IMR-90 (cell line): ENCODE measurements around the gene TBCD. TPM values are rescaled to one million over a fixed set of nuclear protein-coding genes. Genes with fewer than 3 reads are reported as not detected.

Experiments used
- ATAC-seq: fragments of 200-7000 bp; cut with Tn5 transposase; 2 replicates; pipeline ENCODE4 v1.9.1; 2020; ENCODE audit warnings: low read depth, mild to moderate bottlenecking, moderate library complexity
- BruUV-seq: library from RNA; stranded (reverse); fragments of 400-500 nt; replicated peaks from 2 replicates; lab custom pipeline; 2021; lab: Mats Ljungman, UMichigan
- CTCF ChIA-PET: fragments of 300-600 bp; formaldehyde crosslinking; extraction: SDS; loops from one replicate; lab custom pipeline; 2021; ENCODE audit warnings: antibody characterized with exemption; lab: Yijun Ruan, JAX
- POLR2A ChIA-PET: fragments of 300-600 bp; sonication (Branson Sonifier 250); formaldehyde crosslinking; loops from one replicate; lab custom pipeline; 2022; ENCODE audit warnings: antibody characterized with exemption; ENCODE audit not compliant: unreplicated experiment; lab: Charles Lee
- DNase-seq: peaks from one replicate; pipeline ENCODE4 v3.0.0; 2013
- H2AFZ ChIP-seq: replicated peaks from 2 replicates; pipeline ENCODE3; 2013; ENCODE audit warnings: low read length, mild to moderate bottlenecking; ENCODE audit not compliant: poor library complexity
- H2AK5ac ChIP-seq: 2 replicates; pipeline ENCODE4 v1.6.1; 2013; ENCODE audit warnings: low read depth, low read length, inconsistent platforms
- H2AK9ac ChIP-seq: replicated peaks from 2 replicates; pipeline ENCODE3; 2013; ENCODE audit warnings: mild to moderate bottlenecking, low read depth, low read length, moderate library complexity; ENCODE audit not compliant: poor library complexity
- H2BK120ac ChIP-seq: 2 replicates; pipeline ENCODE4 v1.6.1; 2013; ENCODE audit warnings: low read depth, low read length, inconsistent platforms
- H2BK15ac ChIP-seq: 3 replicates; pipeline ENCODE4 v1.6.1; 2013; ENCODE audit warnings: low read depth, low read length, inconsistent platforms
- H2BK20ac ChIP-seq: 2 replicates; pipeline ENCODE4 v1.6.1; 2013; ENCODE audit warnings: low read depth, mild to moderate bottlenecking, inconsistent platforms, low read length, moderate library complexity
- H2BK5ac ChIP-seq: 2 replicates; pipeline ENCODE4 v1.6.1; 2013; ENCODE audit warnings: mild to moderate bottlenecking, low read depth, low read length, inconsistent platforms; ENCODE audit not compliant: poor library complexity, severe bottlenecking
- H3K14ac ChIP-seq: replicated peaks from 2 replicates; pipeline ENCODE4 v1.6.1; 2013; ENCODE audit warnings: low read depth, low read length, inconsistent platforms
- H3K18ac ChIP-seq: 2 replicates; pipeline ENCODE4 v1.6.1; 2013; ENCODE audit warnings: low read depth, low read length, control low read depth
- H3K23ac ChIP-seq: 2 replicates; pipeline ENCODE4 v1.6.1; 2013; ENCODE audit warnings: low read depth, low read length, inconsistent platforms
- H3K27ac ChIP-seq: 2 replicates; pipeline ENCODE4 v1.5.1; 2013; ENCODE audit warnings: mild to moderate bottlenecking, control low read depth, low read length; ENCODE audit not compliant: insufficient read depth
- H3K27me3 ChIP-seq: 2 replicates; pipeline ENCODE4 v1.6.1; 2013; ENCODE audit warnings: low read length; ENCODE audit not compliant: control insufficient read depth, insufficient read depth
- H3K36me3 ChIP-seq: 2 replicates; pipeline ENCODE4 v1.6.1; 2013; ENCODE audit warnings: low read length, mixed read lengths; ENCODE audit not compliant: control insufficient read depth, insufficient read depth
- H3K4ac ChIP-seq: 2 replicates; pipeline ENCODE4 v1.6.1; 2013; ENCODE audit warnings: low read depth, low read length, inconsistent platforms
- H3K4me1 ChIP-seq: 2 replicates; pipeline ENCODE4 v1.6.1; 2013; ENCODE audit warnings: low read length, mixed read lengths; ENCODE audit not compliant: control insufficient read depth, insufficient read depth
- H3K4me2 ChIP-seq: 2 replicates; pipeline ENCODE4 v1.6.1; 2013; ENCODE audit warnings: low read depth, mild to moderate bottlenecking, control low read depth, low read length, moderate library complexity
- H3K4me3 ChIP-seq: 2 replicates; pipeline ENCODE4 v1.5.1; 2013; ENCODE audit warnings: low read depth, mild to moderate bottlenecking, control low read depth, low read length, moderate library complexity; ENCODE audit not compliant: insufficient read depth
- H3K56ac ChIP-seq: 2 replicates; pipeline ENCODE4 v1.6.1; 2013; ENCODE audit warnings: low read length, inconsistent platforms; ENCODE audit not compliant: insufficient read depth; ENCODE audit errors: extremely low read depth
- H3K79me1 ChIP-seq, 2 experiments: 2 replicates each; pipeline ENCODE4 v1.6.1; 2013; ENCODE audit warnings: low read length in 2 of 2, inconsistent platforms in 1 of 2, low read depth in 1 of 2
- H3K9ac ChIP-seq: 2 replicates; pipeline ENCODE4 v1.6.1; 2013; ENCODE audit warnings: low read depth, low read length, control low read depth
- H3K9me1 ChIP-seq: 2 replicates; pipeline ENCODE4 v1.6.1; 2013; ENCODE audit warnings: low read length, inconsistent platforms; ENCODE audit not compliant: insufficient read depth
- H3K9me3 ChIP-seq: 2 replicates; pipeline ENCODE4 v1.6.1; 2013; ENCODE audit warnings: low read length; ENCODE audit not compliant: control insufficient read depth, insufficient read depth
- H4K20me1 ChIP-seq: 2 replicates; pipeline ENCODE4 v1.6.1; 2013; ENCODE audit warnings: low read length, inconsistent platforms; ENCODE audit not compliant: insufficient read depth
- H4K5ac ChIP-seq: 2 replicates; pipeline ENCODE4 v1.6.1; 2013; ENCODE audit warnings: mild to moderate bottlenecking, low read depth, low read length, control low read depth
- H4K8ac ChIP-seq, 2 experiments: 2 replicates each; pipeline ENCODE4 v1.6.1; 2013; ENCODE audit warnings: low read depth in 2 of 2, low read length in 2 of 2, control low read depth in 1 of 2, inconsistent platforms in 1 of 2
- H4K91ac ChIP-seq: 2 replicates; pipeline ENCODE4 v1.6.1; 2013; ENCODE audit warnings: low read depth, low read length, inconsistent platforms; ENCODE audit not compliant: insufficient read depth
- BHLHE40 ChIP-seq: fragments of 150-350 bp; IDR thresholded peaks from 2 replicates; pipeline ENCODE4 v1.6.1; 2016; ENCODE audit warnings: mild to moderate bottlenecking, low read depth, low read length
- CHD1 ChIP-seq: IDR thresholded peaks from 2 replicates; pipeline ENCODE4 v1.6.1; 2012; ENCODE audit warnings: low read depth, low read length, improper control_type of control experiment
- MAFK ChIP-seq: IDR thresholded peaks from 2 replicates; pipeline ENCODE4 v1.6.1; 2012; ENCODE audit warnings: low read depth, low read length, improper control_type of control experiment
- MAZ ChIP-seq: IDR thresholded peaks from 2 replicates; pipeline ENCODE4 v1.6.1; 2012; ENCODE audit warnings: low read depth, mild to moderate bottlenecking, low read length, improper control_type of control experiment, moderate library complexity, borderline replicate concordance
- MXI1 ChIP-seq: IDR thresholded peaks from 2 replicates; pipeline ENCODE4 v1.6.1; 2012; ENCODE audit warnings: low read depth, mild to moderate bottlenecking, low read length, moderate library complexity, borderline replicate concordance
- NFE2L2 ChIP-seq: fragments of 150-350 bp; IDR thresholded peaks from 2 replicates; pipeline ENCODE4 v1.6.1; 2016; ENCODE audit warnings: low read depth, mild to moderate bottlenecking, low read length
- POLR2A ChIP-seq: IDR thresholded peaks from 2 replicates; pipeline ENCODE4 v1.6.1; 2012; ENCODE audit warnings: mild to moderate bottlenecking, low read depth, low read length
- RAD21 ChIP-seq: IDR thresholded peaks from 2 replicates; pipeline ENCODE4 v1.6.1; 2012; ENCODE audit warnings: low read length, improper control_type of control experiment
- RCOR1 ChIP-seq: IDR thresholded peaks from 2 replicates; pipeline ENCODE4 v1.6.1; 2012; ENCODE audit warnings: mild to moderate bottlenecking, low read length, improper control_type of control experiment; ENCODE audit not compliant: insufficient replicate concordance
- RFX5 ChIP-seq: IDR thresholded peaks from 2 replicates; pipeline ENCODE4 v1.8.0; 2012; ENCODE audit warnings: low read depth, mild to moderate bottlenecking, low read length, moderate library complexity
- SMC3 ChIP-seq: fragments of 150-350 bp; IDR thresholded peaks from 2 replicates; pipeline ENCODE4 v1.6.1; 2016; ENCODE audit warnings: low read depth, mild to moderate bottlenecking, antibody characterized with exemption, low read length, moderate library complexity
- USF2 ChIP-seq: fragments of 150-350 bp; IDR thresholded peaks from 2 replicates; pipeline ENCODE4 v1.6.1; 2017; ENCODE audit warnings: mild to moderate bottlenecking, antibody characterized with exemption, low read length, low read depth
- WGBS, 2 experiments: methylation state at CpG; one replicate each; pipeline versions ENCODE4 v1.1.5 to v1.1.7; 2013; ENCODE audit warnings: missing lambda C conversion rate in 2 of 2; ENCODE audit not compliant: insufficient read length in 1 of 2; ENCODE audit errors: extremely low coverage in 2 of 2; 5-methylcytosine and 5-hydroxymethylcytosine counted together
- dilution Hi-C: fragments of 300-500 bp; cut with HindIII; formaldehyde crosslinking; loops from one replicate; pipeline ENCODE4 v1.14.3; 2018; ENCODE audit warnings: low sequenced_read_pairs; ENCODE audit not compliant: unreplicated experiment
- in situ Hi-C: fragments of 300-500 bp; cut with MboI; formaldehyde crosslinking; loops from 3 replicates; pipeline ENCODE4 v1.14.3; 2019; ENCODE audit warnings: low sequenced_read_pairs, inconsistent platforms, mixed read lengths
- intact Hi-C: fragments of 100-400 bp; cut with micrococcal nuclease; formaldehyde crosslinking; loops from 2 replicates; pipeline ENCODE4 v1.10.0; 2022
- polyA plus RNA-seq, 3 experiments: library from polyadenylated mRNA; depleted of rRNA; stranded (reverse); fragments of >200 nt; gene quantifications; 2 replicates each; pipeline ENCODE4 v1.2.3, GENCODE V29; 2012; ENCODE audit warnings: low replicate concordance in 1 of 3
- total RNA-seq: library from RNA; depleted of rRNA; stranded (reverse); fragments of >200 nt; gene quantifications from 2 replicates; pipeline ENCODE4 v1.2.3, GENCODE V29; 2012
- TF ChIP-seq, protein P1 (sequence below): conservative IDR thresholded peaks from 2 replicates; pipeline ENCODE4 v1.5.1; 2012; ENCODE audit warnings: mild to moderate bottlenecking, low read depth, low read length, improper control_type of control experiment
- TF ChIP-seq, protein P2 (sequence below): fragments of 150-350 bp; IDR thresholded peaks from 2 replicates; pipeline ENCODE4 v1.6.1; 2016; ENCODE audit warnings: low read depth, mild to moderate bottlenecking, low read length, moderate library complexity, borderline replicate concordance

The TBCD gene
- total and polyA plus RNA-seq, 2 of the 4 experiments (the other 2 are of a cell fraction) = 21.9 to 54.5 TPM

DNA sequence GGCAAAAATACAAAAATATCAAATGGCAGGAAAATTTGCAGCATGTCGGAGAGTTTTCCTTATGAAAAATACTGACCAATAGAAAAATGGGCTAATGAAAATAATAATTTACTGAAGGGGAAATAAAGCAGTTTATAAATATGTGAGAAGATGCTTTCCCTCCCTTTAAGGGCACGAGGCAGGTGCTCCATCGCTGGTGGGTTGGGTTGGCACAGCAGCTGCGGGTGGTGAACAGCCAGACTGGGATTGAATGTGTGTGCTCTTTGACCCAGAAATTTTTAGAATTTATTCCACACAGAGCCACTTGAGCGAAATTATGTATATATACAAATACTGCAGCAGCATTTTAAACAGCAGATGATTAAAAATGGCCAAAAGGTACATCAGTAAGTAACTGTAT is 197.1 kb downstream of the TBCD start:
- no peaks in the 10 kb centered on the region for H3K27me3 ChIP-seq
- H4K91ac ChIP-seq = no peak overlapping the region
- H3K4me1 ChIP-seq = no peaks in the 10 kb centered on the region
- ChIA-PET POLR2A (no interaction called here), CTCF (no interaction called here)
- TF ChIP-seq RCOR1 (no peak), CHD1 (no peak), RFX5 (no peak), RAD21 (no peak), MAFK (no peak), POLR2A (no peak), MAZ (no peak), MXI1 (no peak), USF2 (no peak), SMC3 (no peak), NFE2L2 (no peak), BHLHE40 (no peak)
- TF ChIP-seq, protein P1, sequence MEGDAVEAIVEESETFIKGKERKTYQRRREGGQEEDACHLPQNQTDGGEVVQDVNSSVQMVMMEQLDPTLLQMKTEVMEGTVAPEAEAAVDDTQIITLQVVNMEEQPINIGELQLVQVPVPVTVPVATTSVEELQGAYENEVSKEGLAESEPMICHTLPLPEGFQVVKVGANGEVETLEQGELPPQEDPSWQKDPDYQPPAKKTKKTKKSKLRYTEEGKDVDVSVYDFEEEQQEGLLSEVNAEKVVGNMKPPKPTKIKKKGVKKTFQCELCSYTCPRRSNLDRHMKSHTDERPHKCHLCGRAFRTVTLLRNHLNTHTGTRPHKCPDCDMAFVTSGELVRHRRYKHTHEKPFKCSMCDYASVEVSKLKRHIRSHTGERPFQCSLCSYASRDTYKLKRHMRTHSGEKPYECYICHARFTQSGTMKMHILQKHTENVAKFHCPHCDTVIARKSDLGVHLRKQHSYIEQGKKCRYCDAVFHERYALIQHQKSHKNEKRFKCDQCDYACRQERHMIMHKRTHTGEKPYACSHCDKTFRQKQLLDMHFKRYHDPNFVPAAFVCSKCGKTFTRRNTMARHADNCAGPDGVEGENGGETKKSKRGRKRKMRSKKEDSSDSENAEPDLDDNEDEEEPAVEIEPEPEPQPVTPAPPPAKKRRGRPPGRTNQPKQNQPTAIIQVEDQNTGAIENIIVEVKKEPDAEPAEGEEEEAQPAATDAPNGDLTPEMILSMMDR = no peak
- TF ChIP-seq, protein P2, sequence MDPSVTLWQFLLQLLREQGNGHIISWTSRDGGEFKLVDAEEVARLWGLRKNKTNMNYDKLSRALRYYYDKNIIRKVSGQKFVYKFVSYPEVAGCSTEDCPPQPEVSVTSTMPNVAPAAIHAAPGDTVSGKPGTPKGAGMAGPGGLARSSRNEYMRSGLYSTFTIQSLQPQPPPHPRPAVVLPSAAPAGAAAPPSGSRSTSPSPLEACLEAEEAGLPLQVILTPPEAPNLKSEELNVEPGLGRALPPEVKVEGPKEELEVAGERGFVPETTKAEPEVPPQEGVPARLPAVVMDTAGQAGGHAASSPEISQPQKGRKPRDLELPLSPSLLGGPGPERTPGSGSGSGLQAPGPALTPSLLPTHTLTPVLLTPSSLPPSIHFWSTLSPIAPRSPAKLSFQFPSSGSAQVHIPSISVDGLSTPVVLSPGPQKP = no peak
- no peak overlapping the region for H4K5ac ChIP-seq
- in situ Hi-C loops = no loop called here
- no peak overlapping the region for H2AK9ac ChIP-seq
- H3K27ac ChIP-seq = no peak overlapping the region
- H3K9ac ChIP-seq = no peak overlapping the region
- no peak overlapping the region for H2AFZ ChIP-seq
- peaks cover 0 to 11% of the 10 kb centered on the region in 2 experiments; a peak in 2 of 4 replicates for H3K79me1 ChIP-seq
- no peak overlapping the region for H4K8ac ChIP-seq
- no peak overlapping the region for H2BK20ac ChIP-seq
- H3K4ac ChIP-seq = no peak overlapping the region
- no peak overlapping the region for H2BK15ac ChIP-seq
- no peak overlapping the region for H3K4me3 ChIP-seq
- no peak overlapping the region for H3K18ac ChIP-seq
- peaks cover 24% of the 10 kb centered on the region for H3K36me3 ChIP-seq
- no peak overlapping the region for H2BK120ac ChIP-seq
- H3K4me2 ChIP-seq = no peak overlapping the region
- peaks cover 61% of the 10 kb centered on the region for H3K9me3 ChIP-seq
- H2BK5ac ChIP-seq = no peak overlapping the region
- H3K56ac ChIP-seq = no peak overlapping the region
- no CpG with 5 or more reads among the region's 5 CpGs for WGBS, 2 experiments
- H3K23ac ChIP-seq = no peak overlapping the region
- no peak overlapping the region for H2AK5ac ChIP-seq
- no peaks in the 10 kb centered on the region for H3K9me1 ChIP-seq
- intact Hi-C loops = no loop called here
- ATAC-seq (no peak), DNase-seq (no peak)
- dilution Hi-C loops = no loop called here
- no peaks in the 10 kb centered on the region for H4K20me1 ChIP-seq
- H3K14ac ChIP-seq = no peak overlapping the region
- no TSS peak for BruUV-seq
